HG02678 (cell line): ENCODE results near the gene CNKSR2.

ENCODE experiments used
- ATAC-seq: cut with Tn5 transposase; IDR thresholded peaks from one replicate; pipeline ENCODE4 v1.9.1; 2021; ENCODE audit warnings: mild to moderate bottlenecking, moderate library complexity; ENCODE audit not compliant: unreplicated experiment

The CNKSR2 gene

DNA sequence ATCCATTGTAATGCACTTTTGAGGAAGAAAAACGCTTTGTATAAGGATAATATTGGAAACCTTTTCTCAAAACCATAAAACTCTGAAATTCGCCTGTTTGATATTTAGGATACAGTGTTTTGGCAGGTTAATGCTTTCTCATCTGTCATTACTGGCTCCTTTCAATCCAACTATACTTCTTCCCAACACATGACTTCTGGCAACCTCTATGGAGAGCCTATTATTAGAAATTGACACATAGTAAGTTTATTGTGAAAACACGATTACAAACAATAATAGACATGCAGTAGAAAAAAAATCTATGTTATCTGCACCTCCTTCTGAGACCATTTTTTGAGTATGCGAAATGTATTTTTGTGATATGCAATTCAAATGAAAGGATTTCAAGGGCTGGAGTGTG lies 288.5 kb downstream of the CNKSR2 start:
- no peak for ATAC-seq

DNA sequence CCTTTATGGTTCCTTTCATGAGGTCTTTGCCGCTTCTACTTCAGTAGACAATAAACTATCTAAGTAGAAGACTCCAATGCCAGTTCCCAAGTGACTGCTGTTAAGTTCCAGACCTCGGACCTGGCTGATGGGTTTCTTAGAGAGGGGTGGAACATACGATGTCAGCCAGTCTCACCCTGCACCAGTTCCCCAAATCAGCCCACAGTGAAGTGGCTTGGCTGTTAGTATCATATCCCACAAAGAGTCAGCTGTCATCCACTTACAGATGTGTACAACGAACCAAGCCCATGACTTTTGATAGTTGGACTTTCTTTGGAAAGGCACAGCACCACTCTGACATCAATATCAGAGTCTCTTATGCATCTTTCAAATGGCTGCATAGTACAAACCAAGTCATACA lies 292.0 kb downstream of the CNKSR2 start:
- no peak for ATAC-seq

DNA sequence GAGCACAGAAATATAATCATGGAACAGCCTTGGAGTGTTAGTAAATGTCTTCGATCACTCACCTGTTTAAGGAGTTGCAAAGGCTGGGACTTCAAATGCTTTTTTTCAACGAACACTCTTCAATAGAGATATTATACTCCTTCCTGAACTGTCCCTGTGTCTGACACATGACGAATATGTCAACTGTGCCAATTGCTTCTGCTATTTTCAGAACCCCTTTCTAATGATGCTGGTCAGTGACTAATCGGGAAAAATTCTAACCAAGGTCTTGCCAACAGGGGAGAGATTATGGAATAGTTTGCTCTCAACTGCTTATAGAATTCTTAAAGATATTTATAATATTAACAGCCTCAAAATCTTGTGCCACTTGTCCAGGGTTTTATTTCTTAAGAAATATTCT lies 292.5 kb downstream of the CNKSR2 start:
- no peak for ATAC-seq

DNA sequence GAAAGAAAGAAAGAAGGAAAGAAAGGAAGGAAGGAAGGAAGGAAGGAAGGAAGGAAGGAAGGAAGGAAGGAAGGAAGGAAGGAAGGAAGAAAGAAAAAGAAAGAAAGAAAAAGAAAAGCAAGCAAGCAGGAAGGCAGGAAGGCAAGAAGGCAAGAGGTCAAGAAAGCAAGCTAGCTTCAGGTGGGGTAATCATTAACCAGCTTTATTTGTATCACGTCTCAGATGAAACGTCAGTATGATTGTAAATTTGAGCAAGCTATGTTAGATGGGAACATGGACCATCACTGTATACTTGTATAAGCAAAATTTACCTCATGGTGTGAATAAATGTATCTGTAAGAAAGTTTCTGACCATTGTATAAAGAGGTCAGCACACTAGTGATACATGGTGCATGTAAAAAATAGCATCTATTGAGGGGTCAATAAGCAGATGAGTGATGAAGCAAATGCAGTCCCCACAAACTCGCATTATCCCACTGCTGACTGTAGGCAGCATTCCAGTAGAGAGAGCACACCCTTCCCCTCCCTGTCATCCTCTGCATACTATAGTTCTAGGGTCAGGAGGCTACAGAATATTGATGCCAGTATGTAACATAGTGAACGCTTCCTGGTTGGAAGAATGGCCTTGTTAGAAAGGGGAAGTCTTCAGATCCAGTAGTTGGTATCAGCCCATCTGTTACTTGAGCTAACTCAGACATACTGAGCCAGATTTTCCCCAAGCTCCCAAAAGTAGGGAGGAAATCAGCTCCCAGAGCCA lies 300.4 kb downstream of the CNKSR2 start:
- ATAC-seq, result no peak

DNA sequence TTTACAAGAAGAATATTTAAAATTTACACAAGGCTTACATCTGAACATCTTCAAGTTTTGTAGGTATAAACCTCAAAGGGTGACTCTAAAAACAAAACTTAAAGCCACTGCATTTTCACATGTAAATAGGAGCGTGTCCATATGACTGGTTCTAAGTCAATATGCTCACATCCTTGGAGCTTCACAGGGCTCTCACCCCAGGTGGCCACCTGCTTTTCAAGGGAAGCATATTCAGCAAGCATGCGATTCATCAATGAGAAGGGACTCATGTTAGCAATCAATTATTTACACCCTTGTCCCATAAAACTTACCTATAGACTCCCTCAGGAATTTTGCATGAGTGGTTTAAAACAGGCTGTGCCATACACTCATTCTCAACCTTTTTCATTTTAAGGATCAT lies 301.7 kb downstream of the CNKSR2 start:
- ATAC-seq, result no peak

DNA sequence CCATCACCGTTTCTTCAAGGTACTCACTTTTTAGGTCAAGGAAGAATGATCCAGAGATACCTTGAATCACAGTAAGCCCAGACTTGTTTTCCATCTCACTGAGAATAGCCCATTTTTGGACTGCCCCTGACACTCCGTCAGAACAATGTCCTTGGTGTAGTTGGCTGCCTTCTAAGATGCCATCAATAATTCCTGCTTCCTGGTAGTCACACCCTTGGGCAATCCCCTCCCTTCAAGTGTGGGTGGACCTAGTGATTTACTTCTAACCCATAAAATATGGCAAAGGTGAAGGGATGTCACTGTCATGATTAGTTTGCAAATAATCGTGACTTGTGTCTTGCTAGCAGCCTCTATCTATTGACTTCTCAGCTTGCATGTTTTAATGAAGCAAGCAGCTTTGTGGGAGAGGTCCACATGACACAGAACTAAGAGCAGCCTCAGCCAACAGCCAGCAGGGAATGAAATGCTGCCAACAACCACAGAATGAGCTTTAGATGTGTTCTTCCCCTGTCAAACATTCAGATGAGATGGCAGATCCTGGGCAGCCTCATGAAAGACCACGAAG lies 303.9 kb downstream of the CNKSR2 start:
- ATAC-seq, result no peak

DNA sequence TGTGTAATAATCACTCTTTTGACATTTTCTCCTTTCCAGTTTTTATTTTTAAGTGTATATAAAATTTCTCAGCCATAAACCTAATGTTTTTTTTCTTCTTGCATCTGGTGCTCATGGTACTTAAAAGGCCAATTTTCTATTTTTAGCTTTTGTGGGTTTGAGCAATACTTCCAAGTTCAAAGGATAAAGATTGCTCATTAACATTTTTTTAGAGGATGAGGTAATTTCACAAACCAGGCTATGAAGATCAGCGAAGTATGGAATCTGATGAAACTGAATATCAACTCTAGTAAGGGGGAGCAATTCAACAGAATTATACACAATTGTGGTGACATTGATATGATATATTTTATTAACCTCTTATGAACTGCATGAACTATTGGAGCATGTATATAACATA lies 309.7 kb downstream of the CNKSR2 start:
- ATAC-seq, result no peak

DNA sequence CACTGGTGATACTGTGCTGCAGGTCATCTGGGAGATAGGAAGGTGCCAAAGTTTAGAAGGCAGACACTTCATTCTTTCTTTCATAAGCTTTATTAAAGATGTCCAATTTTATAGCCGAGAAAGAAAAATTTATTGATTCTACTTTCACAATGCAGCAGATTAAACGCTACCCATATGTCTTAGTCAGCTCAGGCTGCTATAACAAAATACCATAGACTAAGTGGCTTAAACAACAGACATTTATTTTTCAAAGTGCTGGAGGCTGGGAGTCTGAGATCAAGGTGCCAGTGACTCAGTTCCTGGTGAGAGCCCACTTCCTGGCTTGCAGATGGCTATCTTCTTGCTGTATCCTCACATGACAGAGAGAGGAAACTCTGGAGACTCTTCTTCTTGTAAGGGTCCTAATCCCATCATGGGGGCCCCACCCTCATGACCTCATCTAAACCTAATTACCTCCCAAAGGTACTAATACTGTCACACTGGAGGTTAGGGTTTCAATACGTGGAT lies 317.3 kb downstream of the CNKSR2 start:
- no peak for ATAC-seq

DNA sequence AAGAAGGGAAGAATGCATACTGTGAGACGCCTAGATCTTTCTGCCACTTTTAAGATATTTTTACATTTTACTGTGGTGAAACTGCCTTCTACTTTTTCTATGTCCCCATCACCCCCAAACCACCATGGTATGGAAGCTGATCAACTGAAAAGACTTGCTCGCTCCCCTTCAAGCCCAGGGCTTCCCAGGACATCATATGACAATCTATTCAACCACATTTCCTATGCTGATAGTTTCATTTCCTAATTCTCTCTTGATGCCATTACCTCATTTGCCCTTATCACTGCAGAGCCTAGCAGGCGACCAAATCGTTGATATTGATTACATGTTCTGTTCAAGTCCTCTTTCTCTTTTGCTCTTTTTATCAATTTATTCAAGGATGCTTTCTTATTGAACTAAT lies 324.1 kb downstream of the CNKSR2 start:
- ATAC-seq, result no peak

DNA sequence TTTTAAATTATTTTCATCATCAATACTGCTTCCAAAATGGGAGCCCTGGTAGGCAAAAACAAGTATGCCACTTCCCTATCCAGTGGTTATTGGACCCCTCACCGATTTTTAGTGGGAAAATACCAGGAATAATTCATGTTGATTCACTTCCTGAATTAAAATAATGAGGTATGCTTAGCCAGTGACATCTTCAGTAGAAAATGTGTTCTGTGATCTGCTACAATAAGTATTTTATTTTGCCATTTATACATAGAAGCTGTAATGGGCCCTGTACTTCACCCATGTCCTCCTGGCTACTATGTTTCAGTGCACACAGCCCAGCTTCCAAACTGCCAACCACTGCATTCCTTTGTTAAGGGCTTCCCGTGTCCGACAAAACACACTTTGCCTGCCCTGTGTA lies 324.9 kb downstream of the CNKSR2 start:
- ATAC-seq, result no peak

DNA sequence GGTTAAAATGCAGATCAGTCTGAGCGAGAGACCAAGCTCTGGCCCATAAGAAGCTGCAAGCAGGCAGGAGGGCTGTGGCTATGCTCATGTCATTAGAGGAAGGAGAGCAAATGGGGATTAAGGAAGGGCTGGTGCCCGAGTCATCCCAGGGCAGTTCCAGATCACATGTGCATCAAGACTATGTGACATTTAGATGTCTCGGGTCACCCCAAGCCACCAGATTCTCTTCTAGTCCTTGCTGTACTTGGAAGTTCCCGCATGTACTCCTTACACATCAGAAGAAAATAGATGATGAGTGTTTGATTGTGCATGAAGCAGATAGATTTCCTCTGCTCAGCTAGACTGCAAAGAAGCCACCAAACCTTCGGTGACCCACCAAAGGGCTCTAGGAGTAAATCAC lies 326.1 kb downstream of the CNKSR2 start:
- ATAC-seq, result no peak

DNA sequence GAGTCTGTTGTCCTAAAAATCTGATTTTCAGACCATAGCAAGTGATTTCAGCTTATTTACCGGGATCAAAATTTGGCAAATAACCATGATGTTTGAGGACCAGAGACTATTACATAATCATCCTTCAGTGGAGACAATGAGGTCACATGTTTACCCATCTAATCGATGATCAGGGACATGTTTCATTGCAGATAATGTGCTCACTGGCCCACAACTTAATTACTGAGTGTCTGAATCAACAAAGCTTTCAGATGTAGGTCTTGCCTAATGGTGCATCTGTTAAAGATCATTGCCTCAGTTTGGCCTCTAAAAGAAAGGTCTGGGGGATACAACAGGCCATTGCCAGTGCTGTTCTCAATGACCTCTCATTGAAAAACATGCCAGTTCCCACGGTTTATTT lies 326.7 kb downstream of the CNKSR2 start:
- ATAC-seq, result no peak

DNA sequence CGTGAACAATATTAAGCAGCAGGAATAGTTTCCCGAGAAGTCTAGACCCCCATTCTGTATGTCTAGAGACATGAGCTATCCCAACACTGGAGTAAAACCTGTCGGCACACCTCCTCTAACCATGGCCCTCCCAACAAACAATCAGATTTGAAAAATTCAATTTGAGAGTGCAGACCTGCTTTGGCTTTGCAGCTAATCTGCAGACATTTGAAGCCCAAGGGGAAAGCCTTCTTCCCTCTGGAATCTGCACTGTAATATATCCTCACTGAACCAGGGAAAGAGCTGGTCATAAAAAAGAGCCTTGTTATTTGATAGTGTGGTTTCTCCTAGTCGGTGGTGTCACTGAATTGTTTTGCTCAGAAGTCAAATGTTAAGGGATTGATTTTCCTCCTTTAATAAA lies 328.5 kb downstream of the CNKSR2 start:
- no peak for ATAC-seq
